Smooth muscle cell (in vitro differentiated cells): ENCODE data around the gene MRC2. TPM values are rescaled to one million over a fixed set of nuclear protein-coding genes. Genes with fewer than 3 reads are reported as not detected.

Experiments used
- DNase-seq: peaks from one replicate; lab custom pipeline; 2025; ENCODE audit not compliant: unreplicated experiment; lab: John Stamatoyannopoulos, UW
- H2AFZ ChIP-seq: fragments of 200-600 bp; sonication (generic); 2 replicates; pipeline ENCODE4 v1.6.0; 2016; ENCODE audit warnings: antibody characterized with exemption, low read depth, mild to moderate bottlenecking
- H3F3A ChIP-seq: fragments of 200-600 bp; sonication (generic); 2 replicates; pipeline ENCODE4 v1.6.0; 2017; ENCODE audit warnings: antibody characterized with exemption, low read depth
- H3K27ac ChIP-seq: fragments of 200-600 bp; sonication (generic); 2 replicates; pipeline ENCODE4 v1.5.1; 2016; ENCODE audit warnings: low read depth, mild to moderate bottlenecking
- H3K27me3 ChIP-seq: fragments of 200-600 bp; sonication (generic); 2 replicates; pipeline ENCODE4 v1.6.1; 2016; ENCODE audit warnings: low read depth, mild to moderate bottlenecking
- H3K36me3 ChIP-seq: fragments of 200-600 bp; sonication (generic); 2 replicates; pipeline ENCODE4 v1.5.1; 2016; ENCODE audit warnings: low read depth
- H3K4me1 ChIP-seq: fragments of 200-600 bp; sonication (generic); 2 replicates; pipeline ENCODE4 v1.5.1; 2016; ENCODE audit warnings: low read depth
- H3K4me2 ChIP-seq: fragments of 200-600 bp; sonication (generic); 2 replicates; pipeline ENCODE4 v1.6.0; 2016; ENCODE audit warnings: mild to moderate bottlenecking
- H3K4me3 ChIP-seq: fragments of 200-600 bp; sonication (generic); 2 replicates; pipeline ENCODE4 v1.5.1; 2016; ENCODE audit warnings: mild to moderate bottlenecking
- H3K79me2 ChIP-seq: fragments of 200-600 bp; sonication (generic); 2 replicates; pipeline ENCODE4 v1.6.0; 2016; ENCODE audit warnings: low read depth, mild to moderate bottlenecking
- H3K9ac ChIP-seq: fragments of 200-600 bp; sonication (generic); 2 replicates; pipeline ENCODE4 v1.6.0; 2016; ENCODE audit warnings: low read depth
- H3K9me3 ChIP-seq: fragments of 200-600 bp; sonication (generic); replicated peaks from 2 replicates; pipeline ENCODE4 v1.5.1; 2016; ENCODE audit warnings: low read depth
- H4K20me1 ChIP-seq: fragments of 200-600 bp; sonication (generic); 2 replicates; pipeline ENCODE4 v1.6.0; 2016; ENCODE audit warnings: low read depth
- CTCF ChIP-seq: fragments of 200-600 bp; sonication (generic); IDR thresholded peaks from 2 replicates; pipeline ENCODE4 v1.5.1; 2017; ENCODE audit warnings: borderline replicate concordance, mild to moderate bottlenecking, antibody characterized with exemption; ENCODE audit not compliant: insufficient read depth, poor library complexity, severe bottlenecking
- WGBS: methylation state at CpG from one replicate; pipeline ENCODE4 v1.1.7; 2016; ENCODE audit warnings: low lambda C conversion rate; 5-methylcytosine and 5-hydroxymethylcytosine counted together
- polyA plus RNA-seq: library from polyadenylated mRNA; unstranded; fragments of >200 nt; fragmentation: Nextera tagmentation; extraction: Ambion mirVana; gene quantifications from 2 replicates; pipeline ENCODE4 v1.2.1, GENCODE V29; 2016
- total RNA-seq: library from RNA; depleted of rRNA; stranded (reverse); fragments of >200 nt; gene quantifications from 2 replicates; pipeline ENCODE4 v1.2.3, GENCODE V29; 2014

The MRC2 gene
- total and polyA plus RNA-seq, 2 experiments from 2014 or later, result 177 to 489 TPM

GRCh38 chr17:62713086-62713881, 85.8 kb downstream of the MRC2 start:
- no peaks in the 10 kb centered on the region for H3K36me3 ChIP-seq
- H2AFZ ChIP-seq, result no peak overlapping the region
- no peaks in the 10 kb centered on the region for H3K79me2 ChIP-seq
- H3K9ac ChIP-seq, result no peak overlapping the region
- H3K4me3 ChIP-seq, result no peak overlapping the region
- H3K4me1 ChIP-seq, result no peaks in the 10 kb centered on the region
- no peak for DNase-seq
- H3F3A ChIP-seq, result no peaks in the 10 kb centered on the region
- no peak overlapping the region for H3K4me2 ChIP-seq
- TF ChIP-seq CTCF, result no peak
- H4K20me1 ChIP-seq, result no peaks in the 10 kb centered on the region
- WGBS, result 90% methylated on average over 17 of the region's 17 CpGs
- no peak overlapping the region for H3K27ac ChIP-seq
- no peaks in the 10 kb centered on the region for H3K27me3 ChIP-seq
- H3K9me3 ChIP-seq, result no peaks in the 10 kb centered on the region

DNA sequence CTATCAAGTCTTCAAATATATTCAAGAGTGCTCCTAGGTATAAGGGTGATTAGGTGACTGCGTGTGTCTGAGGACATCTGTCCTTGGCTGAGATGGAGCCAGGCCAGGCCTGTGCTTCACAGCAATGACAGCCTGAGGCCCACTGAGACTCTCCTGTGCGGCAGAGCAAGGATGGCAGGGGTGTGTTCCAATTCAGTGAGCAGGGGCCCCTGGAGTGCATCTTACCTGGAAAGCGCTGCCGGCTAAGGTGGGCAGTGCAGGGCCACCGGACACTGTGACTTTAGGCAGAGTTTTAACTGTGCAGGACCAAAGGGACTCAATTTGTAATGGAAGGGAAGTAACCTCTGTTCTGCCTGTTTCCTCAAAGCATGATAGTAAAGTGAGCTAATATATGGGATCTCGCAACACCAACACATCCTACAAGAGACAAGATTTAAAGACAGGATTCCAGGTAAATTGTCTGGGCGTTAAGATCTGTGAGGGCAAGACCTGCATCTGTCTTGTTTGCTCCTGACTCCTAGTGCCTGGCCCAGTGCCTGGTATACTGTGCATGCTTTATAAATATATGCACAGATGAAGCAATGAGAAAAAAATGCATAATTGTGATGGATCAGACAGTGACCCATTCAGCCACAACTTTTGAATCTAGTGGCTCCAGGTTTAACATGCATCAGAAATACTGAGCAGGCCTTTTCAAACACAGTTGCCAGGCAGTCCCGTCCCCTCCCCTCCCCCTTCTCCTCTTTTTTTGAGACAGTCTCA, 86.7 kb downstream of the MRC2 start:
- H3K9ac ChIP-seq, result no peak overlapping the region
- no peaks in the 10 kb centered on the region for H3K79me2 ChIP-seq
- no peaks in the 10 kb centered on the region for H3K27me3 ChIP-seq
- no peak overlapping the region for H3K4me3 ChIP-seq
- H4K20me1 ChIP-seq, result no peaks in the 10 kb centered on the region
- WGBS, result 95% methylated on average over 8 of the region's 8 CpGs
- no peak overlapping the region for H2AFZ ChIP-seq
- no peak overlapping the region for H3K27ac ChIP-seq
- no peak for DNase-seq
- H3K36me3 ChIP-seq, result no peaks in the 10 kb centered on the region
- no peaks in the 10 kb centered on the region for H3K9me3 ChIP-seq
- H3F3A ChIP-seq, result no peaks in the 10 kb centered on the region
- H3K4me1 ChIP-seq, result peaks cover 3% of the 10 kb centered on the region
- TF ChIP-seq CTCF, result no peak
- no peak overlapping the region for H3K4me2 ChIP-seq

- TF ChIP-seq CTCF, result no peak
- Histone ChIP-seq H3K9ac (no peak overlapping the region), H3K36me3 (no peaks in the 10 kb centered on the region), H4K20me1 (no peaks in the 10 kb centered on the region), H3F3A (no peaks in the 10 kb centered on the region), H2AFZ (no peak overlapping the region), H3K27me3 (no peaks in the 10 kb centered on the region), H3K27ac (no peak overlapping the region), H3K4me1 (peaks cover 3% of the 10 kb centered on the region), H3K79me2 (no peaks in the 10 kb centered on the region), H3K9me3 (no peaks in the 10 kb centered on the region), H3K4me3 (no peak overlapping the region), H3K4me2 (no peak overlapping the region)
- WGBS, result 97% methylated on average over 18 of the region's 18 CpGs
- DNase-seq, result no peak
These were observed 88.5 kb downstream of the MRC2 start for GRCh38 chr17:62715882-62716390.
